Measurements from ENCODE around the gene DHRS13.

DHRS13 gene

GRCh38 chr17:28902819-28903545 is at the start of gene DHRS13:
DHRS13 (minus strand) TSS chr17:28903079; CDS start chr17:28902944, 135 bp downstream.
- DNase-seq (ENCODE audit: extremely low read depth in 1 of 2, low read depth in 1 of 2), result peak; percentile 81 to 93

GRCh38 chr17:28951991-28952975 is 49.4 kb upstream of the DHRS13 start:
- DNase-seq (ENCODE audit: extremely low read depth in 1 of 2, low read depth in 1 of 2), result peak; percentile 85 to 96

- peak; percentile 99 to 100 for DNase-seq (ENCODE audit: extremely low read depth in 1 of 2, low read depth in 1 of 2)
Measured at GRCh38 chr17:28951428-28951990, 48.6 kb upstream of the DHRS13 start, which contains the start of gene PHF12. PHF12 (minus strand) TSS chr17:28951518; CDS start chr17:28950960, 558 bp downstream.

- DNase-seq (ENCODE audit: extremely low read depth in 1 of 2, low read depth in 1 of 2), result no peak
Measured at GRCh38 chr17:28950752-28951427, 48.0 kb upstream of the DHRS13 start.

GRCh38 chr17:28950017-28950751 is 47.3 kb upstream of the DHRS13 start:
- DNase-seq (ENCODE audit: extremely low read depth in 1 of 2, low read depth in 1 of 2), result peak in 1 of 2 donors; percentile 28

GRCh38 chr17:28949185-28950016 is 46.5 kb upstream of the DHRS13 start:
- DNase-seq (ENCODE audit: extremely low read depth in 1 of 2, low read depth in 1 of 2), result peak in 1 of 2 donors; percentile 31

- no peak for DNase-seq (ENCODE audit: extremely low read depth in 1 of 2, low read depth in 1 of 2)
Measured at GRCh38 chr17:28948873-28949184, 46.0 kb upstream of the DHRS13 start.

GRCh38 chr17:28948342-28948741 is 45.5 kb upstream of the DHRS13 start:
- no peak for DNase-seq (ENCODE audit: extremely low read depth in 1 of 2, low read depth in 1 of 2)

GRCh38 chr17:28947639-28948038 is 44.8 kb upstream of the DHRS13 start:
- DNase-seq (ENCODE audit: extremely low read depth in 1 of 2, low read depth in 1 of 2), result no peak

GRCh38 chr17:28946239-28946638 is 43.4 kb upstream of the DHRS13 start:
- DNase-seq (ENCODE audit: extremely low read depth in 1 of 2, low read depth in 1 of 2), result no peak

- no peak for DNase-seq (ENCODE audit: extremely low read depth in 1 of 2, low read depth in 1 of 2)
Measured at GRCh38 chr17:28944862-28945741, 42.2 kb upstream of the DHRS13 start.

GRCh38 chr17:28944343-28944742 is 41.5 kb upstream of the DHRS13 start:
- DNase-seq (ENCODE audit: extremely low read depth in 1 of 2, low read depth in 1 of 2), result no peak

- no peak for DNase-seq (ENCODE audit: extremely low read depth in 1 of 2, low read depth in 1 of 2)
Measured at GRCh38 chr17:28942925-28943324, 40.0 kb upstream of the DHRS13 start.

GRCh38 chr17:28941251-28941650 is 38.4 kb upstream of the DHRS13 start:
- DNase-seq (ENCODE audit: extremely low read depth in 1 of 2, low read depth in 1 of 2), result no peak

- no peak for DNase-seq (ENCODE audit: extremely low read depth in 1 of 2, low read depth in 1 of 2)
Measured at GRCh38 chr17:28940675-28941074, 37.8 kb upstream of the DHRS13 start.

GRCh38 chr17:28940142-28940541 is 37.3 kb upstream of the DHRS13 start:
- no peak for DNase-seq (ENCODE audit: extremely low read depth in 1 of 2, low read depth in 1 of 2)

- DNase-seq (ENCODE audit: extremely low read depth in 1 of 2, low read depth in 1 of 2), result no peak
Measured at GRCh38 chr17:28938552-28938951, 35.7 kb upstream of the DHRS13 start.

- no peak for DNase-seq (ENCODE audit: extremely low read depth in 1 of 2, low read depth in 1 of 2)
Measured at GRCh38 chr17:28937044-28937729, 34.3 kb upstream of the DHRS13 start.
